Stomach (tissue), 4 donors: ENCODE results near the gene ATP11A.

Experiments
- EP300 ChIP-seq: sonication (generic); formaldehyde crosslinking; IDR thresholded peaks from one replicate; pipeline ENCODE4 v1.6.1; 2017; ENCODE audit warnings: antibody characterized with exemption
- POLR2A ChIP-seq, 4 donors: fragments of 450-650 bp; IDR thresholded peaks; one replicate each; pipeline ENCODE4 v1.6.1; 2016; ENCODE audit warnings: antibody characterized with exemption in 4 of 4, control low read depth in 2 of 4, mild to moderate bottlenecking in 1 of 4, moderate library complexity in 1 of 4
- POLR2AphosphoS5 ChIP-seq, 3 donors: sonication (generic); formaldehyde crosslinking; IDR thresholded peaks; one replicate each; pipeline ENCODE4 v1.6.1; 2016; ENCODE audit warnings: antibody characterized with exemption in 3 of 3
- TF ChIP-seq, protein P1 (sequence below), 7 experiments: fragments of 450-650 bp in 4 of 7; fragments of 200-600 bp in 3 of 7; sonication (generic) in 3 of 7; IDR thresholded peaks; one replicate each; pipeline ENCODE4 v1.5.1; 2016 to 2019; ENCODE audit warnings: antibody characterized with exemption in 7 of 7, control low read depth in 2 of 7, mild to moderate bottlenecking in 1 of 7

DNA sequence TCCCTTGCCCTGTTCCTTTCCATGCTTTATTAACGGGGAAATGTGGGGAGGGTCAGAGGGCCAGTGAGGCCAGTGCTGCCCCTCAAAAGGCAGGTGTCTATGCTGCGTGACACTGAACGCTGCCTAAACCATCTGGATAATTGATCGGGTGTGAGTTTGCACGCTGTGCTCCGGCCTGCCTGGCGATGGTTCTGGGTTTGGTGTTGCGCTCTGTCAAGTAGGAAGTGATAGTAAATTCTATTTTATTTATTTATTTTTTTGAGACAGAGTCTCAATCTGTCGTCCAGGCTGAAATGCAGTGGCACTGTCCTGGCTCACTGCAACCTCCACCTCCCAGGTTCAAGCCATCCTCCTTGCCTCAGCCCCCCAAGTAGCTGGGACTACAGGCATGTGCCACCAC is 86.5 kb downstream of the ATP11A start:
- no peak for TF ChIP-seq POLR2A (IDR thresholded peaks at IDR 0.05)
- TF ChIP-seq, protein P1, sequence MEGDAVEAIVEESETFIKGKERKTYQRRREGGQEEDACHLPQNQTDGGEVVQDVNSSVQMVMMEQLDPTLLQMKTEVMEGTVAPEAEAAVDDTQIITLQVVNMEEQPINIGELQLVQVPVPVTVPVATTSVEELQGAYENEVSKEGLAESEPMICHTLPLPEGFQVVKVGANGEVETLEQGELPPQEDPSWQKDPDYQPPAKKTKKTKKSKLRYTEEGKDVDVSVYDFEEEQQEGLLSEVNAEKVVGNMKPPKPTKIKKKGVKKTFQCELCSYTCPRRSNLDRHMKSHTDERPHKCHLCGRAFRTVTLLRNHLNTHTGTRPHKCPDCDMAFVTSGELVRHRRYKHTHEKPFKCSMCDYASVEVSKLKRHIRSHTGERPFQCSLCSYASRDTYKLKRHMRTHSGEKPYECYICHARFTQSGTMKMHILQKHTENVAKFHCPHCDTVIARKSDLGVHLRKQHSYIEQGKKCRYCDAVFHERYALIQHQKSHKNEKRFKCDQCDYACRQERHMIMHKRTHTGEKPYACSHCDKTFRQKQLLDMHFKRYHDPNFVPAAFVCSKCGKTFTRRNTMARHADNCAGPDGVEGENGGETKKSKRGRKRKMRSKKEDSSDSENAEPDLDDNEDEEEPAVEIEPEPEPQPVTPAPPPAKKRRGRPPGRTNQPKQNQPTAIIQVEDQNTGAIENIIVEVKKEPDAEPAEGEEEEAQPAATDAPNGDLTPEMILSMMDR (IDR thresholded peaks at IDR 0.05) = no peak
- no peak for TF ChIP-seq POLR2AphosphoS5 (IDR thresholded peaks at IDR 0.05)
- no peak for TF ChIP-seq EP300
